HCT116 (cell line): ENCODE results near the gene ZSCAN5A. TPM values are rescaled to one million over a fixed set of nuclear protein-coding genes. Genes with fewer than 3 reads are reported as not detected.

Experiments
- ATAC-seq: fragments of 200-7000 bp; cut with Tn5 transposase; 2 replicates; pipeline ENCODE4 v1.9.1; 2020; ENCODE audit warnings: mild to moderate bottlenecking, moderate library complexity
- BruUV-seq: library from RNA; stranded (reverse); fragments of 400-500 nt; replicated peaks from 2 replicates; lab custom pipeline; 2021; lab: Mats Ljungman, UMichigan
- CTCF ChIA-PET: fragments of 300-600 bp; sonication (Branson Sonifier 250); formaldehyde crosslinking; loops from one replicate; lab custom pipeline; 2021; ENCODE audit warnings: antibody characterized with exemption; lab: Charles Lee
- POLR2A ChIA-PET: fragments of 300-600, 350-600 bp; sonication (Branson Sonifier 250); formaldehyde crosslinking; loops from one replicate; lab custom pipeline; 2021; ENCODE audit warnings: antibody characterized with exemption; lab: Charles Lee
- RAD21 ChIA-PET, 2 experiments: fragments of 300-600 bp; sonication (Branson Sonifier 250); formaldehyde crosslinking; loops; one replicate each; lab custom pipeline; 2023; ENCODE audit warnings: low total read pairs in 2 of 2; ENCODE audit not compliant: uncharacterized antibody in 2 of 2, unreplicated experiment in 2 of 2, low non-redundant PET in 1 of 2; lab: Charles Lee
- DNase-seq: peaks from one replicate; pipeline ENCODE4 v3.0.0-alpha.2; 2010; ENCODE audit warnings: low read depth, low spot score
- H2AFZ ChIP-seq: fragments of 200-600 bp; shearing (Covaris generic), sonication (generic); 2 replicates; pipeline ENCODE4 v1.6.1; 2017; ENCODE audit warnings: low read depth, mixed run types, mixed read lengths, antibody characterized with exemption, low read length; ENCODE audit not compliant: poor library complexity, severe bottlenecking
- H3K27ac ChIP-seq: 2 replicates; pipeline ENCODE4 v1.5.1; 2012; ENCODE audit warnings: low read depth, low read length
- H3K27me3 ChIP-seq: fragments of 200-600 bp; sonication (generic); 2 replicates; pipeline ENCODE4 v1.6.1; 2016; ENCODE audit warnings: mixed run types, low read length, mixed read lengths; ENCODE audit not compliant: insufficient read depth
- H3K36me3 ChIP-seq, 2 experiments: fragments of 200-500 bp in 1 of 2; fragments of 200-600 bp in 1 of 2; sonication (Bioruptor generic) in 1 of 2; sonication (generic) in 1 of 2; 2 replicates each; pipeline versions ENCODE4 v1.5.1 to v1.6.1; 2014 to 2016; ENCODE audit warnings: low read length in 2 of 2, inconsistent platforms in 1 of 2, mixed read lengths in 1 of 2, mixed run types in 1 of 2; ENCODE audit not compliant: insufficient read depth in 2 of 2, control insufficient read depth in 1 of 2
- H3K4me1 ChIP-seq, 2 experiments: fragments of 200-600 bp in 1 of 2; sonication (generic) in 1 of 2; 2 replicates each; pipeline versions ENCODE4 v1.5.1 to v1.6.1; 2012 to 2017; ENCODE audit warnings: low read length in 2 of 2, inconsistent platforms in 1 of 2, mild to moderate bottlenecking in 1 of 2, mixed read lengths in 1 of 2, mixed run types in 1 of 2, moderate library complexity in 1 of 2; ENCODE audit not compliant: insufficient read depth in 2 of 2, control insufficient read depth in 1 of 2
- H3K4me2 ChIP-seq: fragments of 200-600 bp; sonication (generic); 2 replicates; pipeline ENCODE4 v1.6.1; 2017; ENCODE audit warnings: mixed run types, low read length, mixed read lengths
- H3K4me3 ChIP-seq, 2 experiments: fragments of 200-600 bp in 1 of 2; sonication (generic) in 1 of 2; replicated peaks in 1 of 2; 2 replicates each; pipeline ENCODE4 v1.5.1; 2011 to 2016; ENCODE audit warnings: low read length in 2 of 2, control low read depth in 1 of 2, low read depth in 1 of 2, mild to moderate bottlenecking in 1 of 2, mixed read lengths in 1 of 2, mixed run types in 1 of 2
- H3K79me2 ChIP-seq: fragments of 200-600 bp; sonication (generic); 2 replicates; pipeline ENCODE4 v1.6.1; 2017; ENCODE audit warnings: mild to moderate bottlenecking, mixed run types, low read length, moderate library complexity, mixed read lengths; ENCODE audit not compliant: insufficient read depth
- H3K9ac ChIP-seq: fragments of 200-600 bp; sonication (generic); 2 replicates; pipeline ENCODE4 v1.6.1; 2016; ENCODE audit warnings: low read length, mixed read lengths
- H3K9me2 ChIP-seq: fragments of 200-600 bp; sonication (generic), shearing (Covaris generic); 2 replicates; pipeline ENCODE4 v1.6.1; 2017; ENCODE audit warnings: mixed run types, mild to moderate bottlenecking, moderate library complexity; ENCODE audit not compliant: insufficient read depth
- H3K9me3 ChIP-seq, 2 experiments: fragments of 200-500 bp in 1 of 2; fragments of 200-600 bp in 1 of 2; sonication (Bioruptor generic) in 1 of 2; sonication (generic) in 1 of 2; 2 replicates each; pipeline ENCODE4 v1.6.1; 2014 to 2017; ENCODE audit warnings: low read length in 2 of 2, mixed read lengths in 2 of 2, inconsistent platforms in 1 of 2, low read depth in 1 of 2, mild to moderate bottlenecking in 1 of 2, mixed run types in 1 of 2, moderate library complexity in 1 of 2; ENCODE audit not compliant: control insufficient read depth in 1 of 2, insufficient read depth in 1 of 2
- H4K20me1 ChIP-seq: fragments of 200-600 bp; sonication (generic), shearing (Covaris generic); 2 replicates; pipeline ENCODE4 v1.6.1; 2017; ENCODE audit warnings: mixed run types, mild to moderate bottlenecking, moderate library complexity; ENCODE audit not compliant: insufficient read depth
- CBX3 ChIP-seq: IDR thresholded peaks from 2 replicates; pipeline ENCODE4 v1.6.1; 2012; ENCODE audit warnings: low read depth
- CTCF ChIP-seq, 3 experiments: fragments of 200-600 bp in 1 of 3; sonication (generic) in 1 of 3; IDR thresholded peaks in 2 of 3; conservative IDR thresholded peaks in 1 of 3; 2 replicates each; pipeline ENCODE4 v1.5.1; 2012 to 2017; ENCODE audit warnings: low read depth in 2 of 3, low read length in 2 of 3, antibody characterized with exemption in 1 of 3, borderline replicate concordance in 1 of 3, control low read depth in 1 of 3, mild to moderate bottlenecking in 1 of 3, mixed read lengths in 1 of 3, mixed run types in 1 of 3, moderate library complexity in 1 of 3; ENCODE audit not compliant: insufficient read depth in 1 of 3
- EGR1 ChIP-seq: IDR thresholded peaks from 2 replicates; pipeline ENCODE4 v1.6.1; 2012; ENCODE audit warnings: low read depth
- ELF1 ChIP-seq: IDR thresholded peaks from 2 replicates; pipeline ENCODE4 v1.6.1; 2012; ENCODE audit warnings: low read depth, borderline replicate concordance
- JUND ChIP-seq: IDR thresholded peaks from 2 replicates; pipeline ENCODE4 v1.6.1; 2012
- MAX ChIP-seq: IDR thresholded peaks from 2 replicates; pipeline ENCODE4 v1.6.1; 2012
- POLR2A ChIP-seq: IDR thresholded peaks from 2 replicates; pipeline ENCODE4 v1.7.0; 2011; ENCODE audit warnings: borderline replicate concordance; ENCODE audit not compliant: insufficient read depth, insufficient read length; ENCODE audit errors: extremely low read depth
- REST ChIP-seq: IDR thresholded peaks from 2 replicates; pipeline ENCODE4 v1.6.1; 2012; ENCODE audit warnings: low read depth
- SP1 ChIP-seq: IDR thresholded peaks from 2 replicates; pipeline ENCODE4 v1.6.1; 2012; ENCODE audit warnings: low read depth
- ZFX ChIP-seq: fragments of 450-650 bp; IDR thresholded peaks from 2 replicates; pipeline ENCODE4 v1.6.1; 2017
- ZNF274 ChIP-seq: fragments of 200-500 bp; sonication (Bioruptor generic); IDR thresholded peaks from 2 replicates; pipeline ENCODE4 v1.6.1; 2014; ENCODE audit warnings: mild to moderate bottlenecking, low read depth, low read length, inconsistent platforms
- intact Hi-C: fragments of 100-400 bp; cut with micrococcal nuclease; formaldehyde crosslinking; loops from 2 replicates; pipeline ENCODE4 v1.10.0; 2022
- total RNA-seq: library from RNA; stranded (reverse); gene quantifications from one replicate; pipeline ENCODE4 v1.2.1, GENCODE V29; 2021; ENCODE audit not compliant: unreplicated experiment
- TF ChIP-seq, protein P1 (sequence below): IDR thresholded peaks from 2 replicates; pipeline ENCODE4 v1.6.1; 2012
- TF ChIP-seq, protein P2 (sequence below): IDR thresholded peaks from 2 replicates; pipeline ENCODE4 v1.6.1; 2011; ENCODE audit warnings: mild to moderate bottlenecking, low read length, moderate library complexity; ENCODE audit not compliant: insufficient replicate concordance; ENCODE audit errors: extremely low read depth

Gene ZSCAN5A
- total RNA-seq, 1 experiment from 2014 or later, result 9.2 TPM

GRCh38 chr19:56301155-56301554 lies 13.5 kb downstream of the ZSCAN5A start:
- H3K79me2 ChIP-seq, result no peaks in the 10 kb centered on the region
- peak in 2 of 3 experiments; percentile 27 to 31; a peak in 3 of 6 replicates for TF ChIP-seq CTCF (IDR thresholded peaks at IDR 0.05 in 2 of 3, conservative IDR thresholded peaks at IDR 0.05 in 1 of 3; ENCODE audit: borderline replicate concordance in 1 of 3, insufficient read depth in 1 of 3, low read depth in 2 of 3, low read length in 2 of 3)
- TF ChIP-seq JUND, result no peak
- H4K20me1 ChIP-seq, result no peaks in the 10 kb centered on the region
- ATAC-seq (peak; percentile 60; the same call in 1 of the 2 replicates), DNase-seq (no peak)
- H3K9me2 ChIP-seq, result no peaks in the 10 kb centered on the region
- intact Hi-C loops, result no loop called here
- H3K9me3 ChIP-seq, result no peaks in the 10 kb centered on the region
- H3K36me3 ChIP-seq, result no peaks in the 10 kb centered on the region; a peak in 1 of 4 replicates
- H3K4me3 ChIP-seq, result no peak overlapping the region
- H3K27ac ChIP-seq, result no peak overlapping the region
- no TSS peak for BruUV-seq
- H3K4me2 ChIP-seq, result no peak overlapping the region
- CTCF ChIA-PET, result interaction anchor here (5.0 kb wide), 1 partner anchor 9 kb away, joined by 36 read pairs; no protein-coding TSS in a partner anchor
- H2AFZ ChIP-seq, result no peak overlapping the region
- H3K27me3 ChIP-seq, result no peaks in the 10 kb centered on the region
- POLR2A ChIA-PET, result no interaction called here
- no peak overlapping the region for H3K9ac ChIP-seq
- H3K4me1 ChIP-seq, result no peaks in the 10 kb centered on the region
- RAD21 ChIA-PET, result no interaction called here

DNA sequence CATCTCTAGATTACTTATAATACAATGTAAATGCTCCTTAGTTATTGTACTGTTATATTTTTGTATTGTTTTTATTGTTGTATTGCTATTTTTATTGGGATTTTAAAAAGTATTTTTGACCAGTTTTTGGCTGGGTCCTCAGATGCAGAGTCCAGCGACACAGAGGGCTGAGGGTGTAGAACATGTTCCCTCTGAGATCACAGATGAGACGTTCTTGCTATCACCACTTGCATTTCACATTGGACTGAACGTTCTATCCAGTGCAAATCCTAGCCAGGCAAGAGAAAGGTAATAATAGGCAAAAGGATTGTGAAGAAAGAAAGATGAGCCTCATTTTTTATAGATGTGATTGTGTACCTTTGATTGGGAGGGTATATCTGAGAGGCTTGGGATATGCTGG lies 15.0 kb downstream of the ZSCAN5A start:
- no peaks in the 10 kb centered on the region for H3K27me3 ChIP-seq
- no peaks in the 10 kb centered on the region for H3K79me2 ChIP-seq
- ChIA-PET CTCF (interaction anchor here (1.8 to 5.0 kb wide), 2 partner anchors 11 to 46 kb away, joined by 4 to 36 read pairs; no protein-coding TSS in a partner anchor), POLR2A (no interaction called here), RAD21 (no interaction called here)
- H3K4me1 ChIP-seq, result no peaks in the 10 kb centered on the region
- no peak overlapping the region for H3K4me3 ChIP-seq
- no peaks in the 10 kb centered on the region for H3K9me2 ChIP-seq
- intact Hi-C loops, result no loop called here
- no peak overlapping the region for H3K9ac ChIP-seq
- no peak overlapping the region for H2AFZ ChIP-seq
- no TSS peak for BruUV-seq
- H3K27ac ChIP-seq, result no peak overlapping the region
- no peaks in the 10 kb centered on the region for H3K9me3 ChIP-seq
- H4K20me1 ChIP-seq, result no peaks in the 10 kb centered on the region
- H3K4me2 ChIP-seq, result no peak overlapping the region
- DNase-seq (no peak), ATAC-seq (no peak)
- H3K36me3 ChIP-seq, result no peaks in the 10 kb centered on the region; a peak in 1 of 4 replicates
- TF ChIP-seq, protein P1, sequence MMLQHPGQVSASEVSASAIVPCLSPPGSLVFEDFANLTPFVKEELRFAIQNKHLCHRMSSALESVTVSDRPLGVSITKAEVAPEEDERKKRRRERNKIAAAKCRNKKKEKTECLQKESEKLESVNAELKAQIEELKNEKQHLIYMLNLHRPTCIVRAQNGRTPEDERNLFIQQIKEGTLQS, result no peak
- TF ChIP-seq CBX3 (no peak), ELF1 (no peak), REST (no peak), SP1 (no peak), ZNF274 (no peak), POLR2A (no peak), EGR1 (no peak), ZFX (no peak), MAX (no peak)
- TF ChIP-seq, protein P2, sequence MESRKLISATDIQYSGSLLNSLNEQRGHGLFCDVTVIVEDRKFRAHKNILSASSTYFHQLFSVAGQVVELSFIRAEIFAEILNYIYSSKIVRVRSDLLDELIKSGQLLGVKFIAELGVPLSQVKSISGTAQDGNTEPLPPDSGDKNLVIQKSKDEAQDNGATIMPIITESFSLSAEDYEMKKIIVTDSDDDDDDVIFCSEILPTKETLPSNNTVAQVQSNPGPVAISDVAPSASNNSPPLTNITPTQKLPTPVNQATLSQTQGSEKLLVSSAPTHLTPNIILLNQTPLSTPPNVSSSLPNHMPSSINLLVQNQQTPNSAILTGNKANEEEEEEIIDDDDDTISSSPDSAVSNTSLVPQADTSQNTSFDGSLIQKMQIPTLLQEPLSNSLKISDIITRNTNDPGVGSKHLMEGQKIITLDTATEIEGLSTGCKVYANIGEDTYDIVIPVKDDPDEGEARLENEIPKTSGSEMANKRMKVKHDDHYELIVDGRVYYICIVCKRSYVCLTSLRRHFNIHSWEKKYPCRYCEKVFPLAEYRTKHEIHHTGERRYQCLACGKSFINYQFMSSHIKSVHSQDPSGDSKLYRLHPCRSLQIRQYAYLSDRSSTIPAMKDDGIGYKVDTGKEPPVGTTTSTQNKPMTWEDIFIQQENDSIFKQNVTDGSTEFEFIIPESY, result no peak
